ENCODE results near the gene CACNA2D3.

CACNA2D3 gene

GRCh38 chr3:54710954-54711353 is 588.6 kb downstream of the CACNA2D3 start:
- ATAC-seq: no peak

DNA sequence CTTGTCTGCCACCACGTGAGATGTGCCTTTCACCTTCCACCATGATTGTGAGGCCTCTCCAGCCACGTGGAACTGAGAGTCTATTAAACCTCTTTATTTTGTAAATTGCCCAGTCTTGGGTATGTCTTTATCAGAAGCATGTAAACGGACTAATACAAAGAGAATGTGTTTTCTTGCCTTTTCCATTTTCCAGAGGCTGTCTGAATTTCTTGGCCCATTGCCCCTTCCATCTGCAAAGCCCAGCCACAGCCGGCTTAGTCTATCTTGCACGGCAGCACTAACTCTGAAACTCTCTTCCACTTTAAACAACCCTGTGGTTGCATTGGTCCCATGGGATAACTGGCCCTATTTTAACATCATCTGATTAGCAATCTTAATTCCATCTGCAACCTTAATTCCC is 590.2 kb downstream of the CACNA2D3 start:
- no peak for ATAC-seq

DNA sequence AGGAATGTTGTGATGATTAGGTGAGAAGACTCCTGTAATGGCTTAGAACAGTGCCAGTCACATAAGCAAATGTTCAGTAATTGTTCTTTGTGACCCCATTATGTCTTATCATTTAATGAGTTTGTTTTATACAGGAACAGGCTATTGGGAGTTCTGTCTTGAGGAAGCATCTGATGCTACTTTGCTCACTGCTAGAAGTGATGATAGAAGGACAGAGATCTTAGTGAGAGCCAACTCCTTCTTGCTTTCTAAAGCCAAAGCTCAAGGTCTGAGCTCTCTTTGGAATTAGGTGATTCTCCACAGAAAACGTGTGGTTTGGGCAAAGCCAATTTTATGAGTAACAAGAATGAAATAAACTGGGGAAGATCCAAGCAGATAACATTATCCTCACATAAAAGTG is 590.7 kb downstream of the CACNA2D3 start:
- ATAC-seq: no peak

GRCh38 chr3:54713455-54713854 is 591.1 kb downstream of the CACNA2D3 start:
- no peak for ATAC-seq

- no peak for ATAC-seq
Measured at GRCh38 chr3:54714035-54714434, 591.7 kb downstream of the CACNA2D3 start.

DNA sequence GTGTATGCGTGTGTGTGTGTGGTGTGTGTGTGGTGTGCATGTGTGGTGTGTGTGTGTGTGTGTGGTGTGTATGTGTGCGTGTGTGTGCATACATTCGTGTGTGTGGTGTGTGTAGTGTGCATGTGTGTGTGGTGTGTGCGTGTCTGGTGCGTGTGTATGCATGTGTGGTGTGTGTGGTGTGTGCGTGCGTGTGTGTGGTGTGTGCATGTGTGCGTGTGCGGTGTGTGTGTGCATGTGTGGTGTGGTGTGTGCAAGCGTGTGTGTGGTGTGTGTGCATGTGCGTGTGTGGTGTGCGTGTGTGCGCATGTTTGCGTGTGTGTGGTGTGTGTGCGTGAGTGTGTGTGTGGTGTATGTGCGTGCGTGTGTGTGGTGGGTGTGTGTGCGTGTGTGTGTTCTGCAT is 595.2 kb downstream of the CACNA2D3 start:
- no peak for ATAC-seq

DNA sequence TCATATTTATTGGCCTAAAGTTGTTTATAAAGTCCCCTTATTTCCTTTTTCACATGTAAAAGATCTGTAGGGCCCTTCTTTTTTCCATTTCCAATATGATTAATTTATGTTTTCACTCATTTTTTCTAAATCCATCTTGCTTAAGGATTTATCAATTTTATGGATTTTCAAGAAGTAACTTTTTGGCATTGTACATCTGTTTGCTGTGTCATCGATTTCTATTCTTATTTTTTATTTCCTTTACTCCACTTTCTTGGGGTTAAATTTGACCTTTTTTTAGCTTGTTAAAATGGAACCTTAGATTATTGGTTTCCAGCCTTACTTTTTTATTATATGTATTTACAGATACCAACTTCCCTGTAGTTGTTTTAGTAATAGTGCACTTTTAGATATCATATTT is 597.6 kb downstream of the CACNA2D3 start:
- ATAC-seq: no peak

- no peak for ATAC-seq
Measured at GRCh38 chr3:54720604-54721003, 598.3 kb downstream of the CACNA2D3 start.

DNA sequence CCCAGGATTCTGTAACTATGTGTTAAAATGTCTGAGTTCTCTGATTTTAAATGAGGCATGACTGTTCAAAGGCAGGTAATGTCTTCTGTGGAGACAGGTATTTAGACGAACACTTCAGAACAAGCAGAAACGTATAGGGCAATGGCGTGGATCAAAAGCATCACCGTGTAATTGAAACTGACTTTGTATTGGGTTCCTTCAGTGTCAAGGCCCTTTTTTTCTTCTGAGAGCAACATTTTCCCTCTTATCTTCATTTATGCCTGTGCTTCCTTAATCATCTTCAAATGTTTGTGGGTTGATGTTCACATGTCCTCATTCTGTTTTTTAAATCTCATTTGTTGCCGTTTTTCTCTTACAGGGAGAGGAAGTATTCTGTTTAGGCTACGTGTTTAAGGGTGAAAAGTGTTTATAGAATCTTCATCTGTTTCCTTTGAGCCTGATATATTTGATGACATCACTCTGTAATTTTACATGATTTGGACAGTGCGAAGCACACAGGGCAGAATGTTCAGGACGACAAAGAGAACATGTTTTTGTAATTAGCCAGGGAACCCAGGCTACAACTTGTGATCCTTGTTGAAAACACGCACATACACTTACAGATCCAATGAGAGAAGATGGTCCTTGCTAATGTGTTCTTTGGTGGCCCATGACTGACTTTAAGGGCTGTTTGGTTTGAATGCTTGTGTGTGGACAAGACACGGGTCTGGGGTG is 609.5 kb downstream of the CACNA2D3 start:
- ATAC-seq: no peak

GRCh38 chr3:54733106-54734006 is 611.0 kb downstream of the CACNA2D3 start:
- no peak for ATAC-seq

GRCh38 chr3:54736459-54736858 is 614.1 kb downstream of the CACNA2D3 start:
- no peak for ATAC-seq

DNA sequence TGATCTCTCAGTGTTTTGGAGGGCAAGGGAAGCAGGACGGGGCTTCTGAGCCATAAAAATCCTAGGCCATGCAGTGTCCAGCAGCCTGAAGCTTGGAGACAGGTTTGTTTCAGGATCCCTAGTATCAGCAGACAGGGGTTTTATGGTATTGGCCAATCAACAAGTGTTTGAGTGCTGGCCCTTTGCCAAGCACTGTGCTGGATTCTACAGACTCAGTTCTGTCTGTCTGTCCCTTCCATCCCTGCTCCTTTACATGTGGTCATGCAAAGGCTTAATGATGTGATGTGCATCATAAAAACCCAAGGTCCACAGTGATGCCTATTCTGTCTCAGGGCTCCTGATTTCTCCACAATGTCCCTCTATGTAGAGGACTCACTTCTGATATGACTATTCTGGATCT is 621.4 kb downstream of the CACNA2D3 start:
- no peak for ATAC-seq

DNA sequence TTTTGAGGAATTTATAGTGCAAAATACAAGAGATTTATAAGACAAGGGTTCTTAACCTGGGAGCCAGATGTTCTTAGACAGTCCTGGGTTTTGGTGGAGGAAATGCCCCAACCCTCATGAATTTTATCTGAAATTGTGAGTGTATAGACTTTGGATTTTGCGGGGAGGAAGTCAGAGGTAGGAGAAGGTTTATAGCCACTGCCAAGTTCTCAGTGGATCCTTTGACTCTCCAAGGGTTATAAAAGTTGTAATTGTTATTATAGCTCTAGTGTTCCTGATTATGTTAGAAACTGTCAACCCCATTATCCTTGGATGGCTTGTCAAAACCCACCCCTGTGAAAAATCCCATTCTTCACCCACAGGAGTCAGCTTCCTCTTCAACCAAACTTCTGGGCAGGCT is 621.9 kb downstream of the CACNA2D3 start:
- no peak for ATAC-seq

GRCh38 chr3:54745843-54746242 is 623.5 kb downstream of the CACNA2D3 start:
- ATAC-seq: no peak

- ATAC-seq: no peak
Measured at GRCh38 chr3:54746722-54747121, 624.4 kb downstream of the CACNA2D3 start.

DNA sequence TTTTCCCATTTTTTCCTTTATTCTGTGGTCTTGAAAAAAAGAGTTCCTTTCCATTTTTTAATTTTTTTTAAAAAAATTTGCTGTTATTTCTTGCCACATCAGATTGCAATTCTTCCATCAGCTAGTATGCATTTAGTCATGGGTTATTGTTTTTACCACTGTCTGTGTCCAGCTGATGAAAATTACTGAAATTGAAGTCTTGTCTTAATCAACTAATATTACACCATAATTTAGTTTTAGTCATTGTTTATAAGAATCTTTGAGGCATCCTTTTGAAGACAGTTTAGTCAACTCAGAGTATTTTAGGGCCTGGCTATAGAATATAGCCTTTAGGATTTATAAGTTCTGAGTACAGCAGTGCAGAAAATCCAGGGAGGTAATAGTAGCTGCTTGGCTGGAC is 633.4 kb downstream of the CACNA2D3 start:
- ATAC-seq: no peak

- ATAC-seq: no peak
Measured at GRCh38 chr3:54756330-54756731, 634.0 kb downstream of the CACNA2D3 start.

DNA sequence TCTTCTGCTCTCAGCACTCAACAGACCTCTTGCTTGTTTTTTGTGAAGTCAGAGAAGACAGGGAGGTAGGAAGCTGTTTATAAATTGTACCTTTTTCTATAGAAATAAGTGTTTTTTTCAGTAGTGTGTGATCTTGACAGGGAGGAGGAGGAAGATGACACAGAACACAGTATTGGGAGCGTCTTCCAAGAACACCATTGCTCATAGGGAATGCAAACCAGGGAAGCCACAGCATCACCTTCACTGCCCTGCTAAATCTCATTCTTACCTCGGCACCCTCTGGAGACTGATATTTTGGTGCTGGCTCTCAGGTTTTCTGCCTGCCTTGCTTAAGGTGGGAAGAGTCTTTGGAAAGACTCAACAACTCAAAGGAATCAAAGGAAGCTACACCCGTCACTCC is 636.1 kb downstream of the CACNA2D3 start:
- ATAC-seq: no peak

GRCh38 chr3:54759166-54759565 is 636.8 kb downstream of the CACNA2D3 start:
- no peak for ATAC-seq

DNA sequence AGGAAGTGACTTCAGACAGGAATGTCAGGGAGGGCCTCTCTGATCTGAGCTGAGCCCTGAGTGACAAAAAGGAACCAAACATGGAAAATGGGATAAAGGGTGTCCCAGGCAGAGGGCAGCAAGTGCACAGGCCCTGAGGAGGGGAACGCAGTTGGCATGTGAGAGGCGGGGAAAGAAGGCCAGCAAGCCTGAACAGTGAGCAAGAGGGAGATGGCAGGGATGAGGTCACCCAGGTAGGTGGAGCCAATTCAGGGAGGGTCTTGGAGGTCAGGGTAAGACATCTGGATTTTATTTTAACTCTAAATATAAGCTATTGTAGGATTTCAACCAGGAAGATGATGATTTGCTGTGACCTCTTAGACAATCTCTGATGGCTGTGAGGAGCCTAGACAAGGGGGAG is 637.8 kb downstream of the CACNA2D3 start:
- no peak for ATAC-seq

- ATAC-seq: no peak
Measured at GRCh38 chr3:54761637-54762036, 639.3 kb downstream of the CACNA2D3 start.

- ATAC-seq: no peak
Measured at GRCh38 chr3:54764911-54765310, 642.6 kb downstream of the CACNA2D3 start.

- no peak for ATAC-seq
Measured at GRCh38 chr3:54771050-54771449, 648.7 kb downstream of the CACNA2D3 start.

GRCh38 chr3:54772051-54772450 is 649.7 kb downstream of the CACNA2D3 start:
- ATAC-seq: no peak
